Smooth muscle cell (in vitro differentiated cells): ENCODE data around the gene TMEM128. TPM values are rescaled to one million over a fixed set of nuclear protein-coding genes. Genes with fewer than 3 reads are reported as not detected.

Experiments used
- DNase-seq: peaks from one replicate; lab custom pipeline; 2025; ENCODE audit not compliant: unreplicated experiment; lab: John Stamatoyannopoulos, UW
- H2AFZ ChIP-seq: fragments of 200-600 bp; sonication (generic); 2 replicates; pipeline ENCODE4 v1.6.0; 2016; ENCODE audit warnings: antibody characterized with exemption, low read depth, mild to moderate bottlenecking
- H3F3A ChIP-seq: fragments of 200-600 bp; sonication (generic); 2 replicates; pipeline ENCODE4 v1.6.0; 2017; ENCODE audit warnings: antibody characterized with exemption, low read depth
- H3K27ac ChIP-seq: fragments of 200-600 bp; sonication (generic); 2 replicates; pipeline ENCODE4 v1.5.1; 2016; ENCODE audit warnings: low read depth, mild to moderate bottlenecking
- H3K27me3 ChIP-seq: fragments of 200-600 bp; sonication (generic); 2 replicates; pipeline ENCODE4 v1.6.1; 2016; ENCODE audit warnings: low read depth, mild to moderate bottlenecking
- H3K36me3 ChIP-seq: fragments of 200-600 bp; sonication (generic); 2 replicates; pipeline ENCODE4 v1.5.1; 2016; ENCODE audit warnings: low read depth
- H3K4me1 ChIP-seq: fragments of 200-600 bp; sonication (generic); 2 replicates; pipeline ENCODE4 v1.5.1; 2016; ENCODE audit warnings: low read depth
- H3K4me2 ChIP-seq: fragments of 200-600 bp; sonication (generic); 2 replicates; pipeline ENCODE4 v1.6.0; 2016; ENCODE audit warnings: mild to moderate bottlenecking
- H3K4me3 ChIP-seq: fragments of 200-600 bp; sonication (generic); 2 replicates; pipeline ENCODE4 v1.5.1; 2016; ENCODE audit warnings: mild to moderate bottlenecking
- H3K79me2 ChIP-seq: fragments of 200-600 bp; sonication (generic); 2 replicates; pipeline ENCODE4 v1.6.0; 2016; ENCODE audit warnings: low read depth, mild to moderate bottlenecking
- H3K9ac ChIP-seq: fragments of 200-600 bp; sonication (generic); 2 replicates; pipeline ENCODE4 v1.6.0; 2016; ENCODE audit warnings: low read depth
- H3K9me3 ChIP-seq: fragments of 200-600 bp; sonication (generic); replicated peaks from 2 replicates; pipeline ENCODE4 v1.5.1; 2016; ENCODE audit warnings: low read depth
- H4K20me1 ChIP-seq: fragments of 200-600 bp; sonication (generic); 2 replicates; pipeline ENCODE4 v1.6.0; 2016; ENCODE audit warnings: low read depth
- WGBS: methylation state at CpG from one replicate; pipeline ENCODE4 v1.1.7; 2016; ENCODE audit warnings: low lambda C conversion rate; 5-methylcytosine and 5-hydroxymethylcytosine counted together
- polyA plus RNA-seq: library from polyadenylated mRNA; unstranded; fragments of >200 nt; fragmentation: Nextera tagmentation; extraction: Ambion mirVana; gene quantifications from 2 replicates; pipeline ENCODE4 v1.2.1, GENCODE V29; 2016
- total RNA-seq: library from RNA; depleted of rRNA; stranded (reverse); fragments of >200 nt; gene quantifications from 2 replicates; pipeline ENCODE4 v1.2.3, GENCODE V29; 2014
- TF ChIP-seq, protein P1 (sequence below): fragments of 200-600 bp; sonication (generic); IDR thresholded peaks from 2 replicates; pipeline ENCODE4 v1.5.1; 2017; ENCODE audit warnings: borderline replicate concordance, mild to moderate bottlenecking, antibody characterized with exemption; ENCODE audit not compliant: insufficient read depth, poor library complexity, severe bottlenecking

Gene TMEM128
- total and polyA plus RNA-seq, 2 experiments from 2014 or later: 44.2 to 45.4 TPM

DNA sequence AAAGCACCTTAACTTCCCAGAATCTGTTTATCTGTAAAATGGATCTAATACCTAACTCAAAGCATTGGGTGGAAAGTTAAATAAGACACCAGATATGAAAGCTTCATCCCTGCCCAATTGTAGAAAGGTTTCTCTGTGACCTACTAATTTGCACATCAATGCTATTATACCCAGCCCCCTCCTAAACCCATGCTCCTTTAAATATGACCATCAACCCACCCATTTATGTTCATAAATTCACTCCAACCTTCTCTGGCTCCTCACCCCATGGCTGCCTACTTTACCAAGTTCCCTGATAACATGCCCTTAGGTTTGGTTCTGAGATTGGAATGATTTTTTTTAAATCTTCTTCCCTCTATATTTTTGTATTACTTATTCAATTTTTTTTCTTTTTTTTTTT lies 40.1 kb upstream of the TMEM128 start:
- Histone ChIP-seq H3K4me3 (no peak overlapping the region), H3K9ac (no peak overlapping the region), H3K79me2 (peaks cover 55% of the 10 kb centered on the region), H3K36me3 (no peaks in the 10 kb centered on the region), H3K9me3 (no peaks in the 10 kb centered on the region), H3F3A (no peaks in the 10 kb centered on the region), H3K27ac (no peak overlapping the region), H3K4me2 (no peak overlapping the region), H4K20me1 (peaks cover 6% of the 10 kb centered on the region), H3K4me1 (peaks cover 6% of the 10 kb centered on the region), H3K27me3 (no peaks in the 10 kb centered on the region), H2AFZ (no peak overlapping the region)
- no peak for DNase-seq
- TF ChIP-seq, protein P1, sequence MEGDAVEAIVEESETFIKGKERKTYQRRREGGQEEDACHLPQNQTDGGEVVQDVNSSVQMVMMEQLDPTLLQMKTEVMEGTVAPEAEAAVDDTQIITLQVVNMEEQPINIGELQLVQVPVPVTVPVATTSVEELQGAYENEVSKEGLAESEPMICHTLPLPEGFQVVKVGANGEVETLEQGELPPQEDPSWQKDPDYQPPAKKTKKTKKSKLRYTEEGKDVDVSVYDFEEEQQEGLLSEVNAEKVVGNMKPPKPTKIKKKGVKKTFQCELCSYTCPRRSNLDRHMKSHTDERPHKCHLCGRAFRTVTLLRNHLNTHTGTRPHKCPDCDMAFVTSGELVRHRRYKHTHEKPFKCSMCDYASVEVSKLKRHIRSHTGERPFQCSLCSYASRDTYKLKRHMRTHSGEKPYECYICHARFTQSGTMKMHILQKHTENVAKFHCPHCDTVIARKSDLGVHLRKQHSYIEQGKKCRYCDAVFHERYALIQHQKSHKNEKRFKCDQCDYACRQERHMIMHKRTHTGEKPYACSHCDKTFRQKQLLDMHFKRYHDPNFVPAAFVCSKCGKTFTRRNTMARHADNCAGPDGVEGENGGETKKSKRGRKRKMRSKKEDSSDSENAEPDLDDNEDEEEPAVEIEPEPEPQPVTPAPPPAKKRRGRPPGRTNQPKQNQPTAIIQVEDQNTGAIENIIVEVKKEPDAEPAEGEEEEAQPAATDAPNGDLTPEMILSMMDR: no peak

DNA sequence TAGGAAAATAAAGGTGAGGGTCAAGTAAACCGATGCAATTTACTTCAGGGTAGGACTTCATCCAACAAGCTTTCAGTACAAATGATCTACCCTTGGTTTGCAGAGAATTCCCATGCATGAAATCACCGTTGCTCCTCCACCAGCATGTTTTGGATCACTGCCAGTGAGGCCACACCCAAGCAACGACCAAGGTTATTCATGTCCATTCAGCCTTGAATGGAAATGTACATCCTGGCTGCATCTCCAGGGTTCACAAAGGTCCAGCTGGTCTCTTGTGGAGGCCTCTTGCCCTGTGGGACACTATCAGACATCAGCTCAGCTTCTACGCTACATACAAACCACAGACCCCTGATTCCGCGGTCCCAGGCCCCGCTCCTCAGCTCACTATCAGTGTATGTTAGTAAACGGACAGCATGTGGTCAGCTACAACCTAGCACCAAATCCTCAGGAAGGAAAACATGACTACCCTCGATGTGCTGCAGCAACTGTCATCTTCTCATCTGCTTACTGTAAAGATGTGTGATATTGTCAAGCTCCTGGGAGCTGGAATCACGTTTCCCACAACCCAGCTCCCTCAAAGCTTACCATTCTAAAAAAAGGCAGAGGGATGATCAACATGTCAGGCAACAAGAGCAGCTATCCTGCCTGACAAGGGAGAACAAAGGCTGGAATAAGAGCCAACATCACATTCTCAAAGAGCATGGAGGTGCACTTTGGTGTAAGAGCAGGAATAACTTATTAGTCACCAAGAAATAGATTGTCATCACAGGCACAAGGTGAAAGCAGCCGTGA lies 37.0 kb upstream of the TMEM128 start:
- TF ChIP-seq, protein P1: no peak
- Histone ChIP-seq H2AFZ (no peak overlapping the region), H3K4me3 (no peak overlapping the region), H3K36me3 (no peaks in the 10 kb centered on the region), H4K20me1 (no peaks in the 10 kb centered on the region), H3K27me3 (no peaks in the 10 kb centered on the region), H3K4me2 (no peak overlapping the region), H3K27ac (no peak overlapping the region), H3K9me3 (no peaks in the 10 kb centered on the region), H3K79me2 (peaks cover 34% of the 10 kb centered on the region), H3F3A (no peaks in the 10 kb centered on the region), H3K4me1 (peaks cover 6% of the 10 kb centered on the region), H3K9ac (no peak overlapping the region)
- 83% methylated on average over 11 of the region's 11 CpGs for WGBS
- DNase-seq: no peak

DNA sequence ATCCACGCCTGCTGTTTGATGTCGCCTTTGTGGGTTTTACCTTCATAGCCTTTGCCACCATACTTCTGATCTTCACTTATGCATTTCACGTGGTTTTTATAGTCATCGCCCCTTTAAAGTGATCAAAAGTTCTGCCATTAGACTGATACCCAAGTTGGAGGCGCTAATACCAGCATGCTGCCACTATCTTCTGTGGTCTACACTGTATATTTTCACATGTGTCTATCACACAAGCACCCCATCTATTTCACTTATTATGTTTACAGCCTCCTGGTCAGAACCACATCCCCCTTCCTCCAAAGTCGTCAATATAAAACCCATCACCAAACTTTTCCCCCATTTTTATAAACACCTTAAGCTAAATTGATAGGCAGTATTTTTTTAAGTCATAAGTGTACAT lies 33.8 kb upstream of the TMEM128 start:
- H3K36me3 ChIP-seq: peaks cover 7% of the 10 kb centered on the region

More for the DNA sequence above, 33.8 kb upstream of the TMEM128 start:
- Histone ChIP-seq H3K27me3 (no peaks in the 10 kb centered on the region), H3K9ac (no peak overlapping the region), H2AFZ (no peak overlapping the region), H4K20me1 (no peaks in the 10 kb centered on the region), H3K79me2 (peaks cover 6% of the 10 kb centered on the region), H3K4me1 (no peaks in the 10 kb centered on the region), H3K27ac (no peak overlapping the region), H3K4me3 (no peak overlapping the region), H3K4me2 (no peak overlapping the region), H3F3A (no peaks in the 10 kb centered on the region), H3K9me3 (no peaks in the 10 kb centered on the region)
- TF ChIP-seq, protein P1: no peak
- 99% methylated on average over 6 of the region's 6 CpGs for WGBS
- DNase-seq: no peak
